ENCODE measurements around the gene CCDC201.

CCDC201 gene

GRCh38 chr7:45873035-45873354 lies at the start of gene CCDC201:
CCDC201 (minus strand) TSS chr7:45873082; CDS start chr7:45873007, 75 bp downstream.
- no peak for DNase-seq (ENCODE audit: low read depth in 2 of 3, low spot score in 1 of 3)

GRCh38 chr7:45921699-45922519 lies 49.0 kb upstream of the CCDC201 start:
- DNase-seq (ENCODE audit: low read depth in 2 of 3, low spot score in 1 of 3): no peak

- DNase-seq (ENCODE audit: low read depth in 2 of 3, low spot score in 1 of 3): no peak
Observed at GRCh38 chr7:45921381-45921698, 48.5 kb upstream of the CCDC201 start.

- DNase-seq (ENCODE audit: low read depth in 2 of 3, low spot score in 1 of 3): no peak
Observed at GRCh38 chr7:45920502-45921380, 47.9 kb upstream of the CCDC201 start, which contains the start of gene IGFBP3. IGFBP3 (minus strand) TSS chr7:45921272; CDS start chr7:45921140, 132 bp downstream.

- DNase-seq (ENCODE audit: low read depth in 2 of 3, low spot score in 1 of 3): no peak
Observed at GRCh38 chr7:45919993-45920459, 47.1 kb upstream of the CCDC201 start.

- DNase-seq (ENCODE audit: low read depth in 2 of 3, low spot score in 1 of 3): no peak
Observed at GRCh38 chr7:45919231-45919784, 46.4 kb upstream of the CCDC201 start.

GRCh38 chr7:45918556-45918955 lies 45.7 kb upstream of the CCDC201 start:
- no peak for DNase-seq (ENCODE audit: low read depth in 2 of 3, low spot score in 1 of 3)

- DNase-seq (ENCODE audit: low read depth in 2 of 3, low spot score in 1 of 3): peak; percentile 59 to 78 (median 64)
Observed at GRCh38 chr7:45917658-45918057, 44.8 kb upstream of the CCDC201 start.

GRCh38 chr7:45917064-45917463 lies 44.2 kb upstream of the CCDC201 start:
- no peak for DNase-seq (ENCODE audit: low read depth in 2 of 3, low spot score in 1 of 3)

- DNase-seq (ENCODE audit: low read depth in 2 of 3, low spot score in 1 of 3): no peak
Observed at GRCh38 chr7:45915606-45916005, 42.7 kb upstream of the CCDC201 start.

GRCh38 chr7:45914911-45915310 lies 42.0 kb upstream of the CCDC201 start:
- no peak for DNase-seq (ENCODE audit: low read depth in 2 of 3, low spot score in 1 of 3)

- DNase-seq (ENCODE audit: low read depth in 2 of 3, low spot score in 1 of 3): no peak
Observed at GRCh38 chr7:45912972-45913371, 40.1 kb upstream of the CCDC201 start.

- no peak for DNase-seq (ENCODE audit: low read depth in 2 of 3, low spot score in 1 of 3)
Observed at GRCh38 chr7:45911311-45911710, 38.4 kb upstream of the CCDC201 start.

- DNase-seq (ENCODE audit: low read depth in 2 of 3, low spot score in 1 of 3): no peak
Observed at GRCh38 chr7:45910855-45911254, 38.0 kb upstream of the CCDC201 start.

- no peak for DNase-seq (ENCODE audit: low read depth in 2 of 3, low spot score in 1 of 3)
Observed at GRCh38 chr7:45909561-45909960, 36.7 kb upstream of the CCDC201 start.

GRCh38 chr7:45902820-45903219 lies 29.9 kb upstream of the CCDC201 start:
- no peak for DNase-seq (ENCODE audit: low read depth in 2 of 3, low spot score in 1 of 3)

GRCh38 chr7:45901566-45901965 lies 28.7 kb upstream of the CCDC201 start:
- no peak for DNase-seq (ENCODE audit: low read depth in 2 of 3, low spot score in 1 of 3)

- no peak for DNase-seq (ENCODE audit: low read depth in 2 of 3, low spot score in 1 of 3)
Observed at GRCh38 chr7:45898222-45898621, 25.3 kb upstream of the CCDC201 start.

- no peak for DNase-seq (ENCODE audit: low read depth in 2 of 3, low spot score in 1 of 3)
Observed at GRCh38 chr7:45897042-45897690, 24.3 kb upstream of the CCDC201 start.

GRCh38 chr7:45894665-45895062 lies 21.8 kb upstream of the CCDC201 start:
- DNase-seq (ENCODE audit: low read depth in 2 of 3, low spot score in 1 of 3): no peak

- no peak for DNase-seq (ENCODE audit: low read depth in 2 of 3, low spot score in 1 of 3)
Observed at GRCh38 chr7:45893996-45894664, 21.2 kb upstream of the CCDC201 start.
